Measurements from ENCODE around the gene DPP7. TPM values are rescaled to one million over a fixed set of nuclear protein-coding genes. Genes with fewer than 3 reads are reported as not detected.
A peak's percentile ranks its signal among the peaks of the same experiment; 100 is the strongest.
"Not testable (repeated sequence)": the region's sequence is repeated elsewhere in the genome, so short reads cannot be mapped to it uniquely, and the experiment has no call there.

The DPP7 gene
- total RNA-seq, 6 donors from 2014 or later = 108 to 394 (median 229) TPM

- peak in 1 of 2 donors; percentile 32 for DNase-seq
- Histone ChIP-seq H3K27me3 (peaks cover 0 to 3% (median 0%) of the 10 kb centered on the region in 4 donors), H3K27ac (peak overlapping the region; percentile 72 to 85 (median 84)), H3K4me1 (peaks cover 20 to 44% (median 32%) of the 10 kb centered on the region in 4 donors), H3K9me3 (peaks cover 0 to 8% (median 2%) of the 10 kb centered on the region in 4 donors), H3K36me3 (no peaks in the 10 kb centered on the region), H3K4me3 (peak overlapping the region in 3 of 4 donors; percentile 67 to 94 (median 83))
- no peak for ATAC-seq (ENCODE audit: low FRiP score in 2 of 2)
- 55 to 67% methylated on average over 19 of the region's 19 CpGs for WGBS, 2 donors
- TF ChIP-seq POLR2A (IDR thresholded peaks at IDR 0.05) = no peak
- no peak for TF ChIP-seq POLR2AphosphoS5 (IDR thresholded peaks at IDR 0.05)
- TF ChIP-seq CTCF (IDR thresholded peaks at IDR 0.05) = no peak
- no peak for TF ChIP-seq EP300 (IDR thresholded peaks at IDR 0.05)
Observed at GRCh38 chr9:137128158-137128861, 13.8 kb upstream of the DPP7 start.

GRCh38 chr9:137127301-137128157 is 13.0 kb upstream of the DPP7 start:
- H3K27ac ChIP-seq = peak overlapping the region; percentile 72 to 85 (median 84)
- H3K4me1 ChIP-seq = peaks cover 20 to 44% (median 32%) of the 10 kb centered on the region in 4 donors
- TF ChIP-seq EP300 (IDR thresholded peaks at IDR 0.05) = no peak
- peak in 1 of 2 donors; percentile 12 for TF ChIP-seq POLR2AphosphoS5 (IDR thresholded peaks at IDR 0.05)
- peak in 1 of 6 experiments; percentile 5 for TF ChIP-seq CTCF (IDR thresholded peaks at IDR 0.05)
- no peak for TF ChIP-seq POLR2A (IDR thresholded peaks at IDR 0.05)
- H3K36me3 ChIP-seq = no peaks in the 10 kb centered on the region
- peaks cover 0 to 3% (median 0%) of the 10 kb centered on the region in 4 donors for H3K27me3 ChIP-seq
- H3K9me3 ChIP-seq = peaks cover 0 to 8% (median 2%) of the 10 kb centered on the region in 4 donors
- H3K4me3 ChIP-seq = peak overlapping the region in 3 of 4 donors; percentile 30 to 94 (median 83)
- ATAC-seq (ENCODE audit: low FRiP score in 2 of 2) = peak in 1 of 2 donors; percentile 37
- peak; percentile 33 to 39 for DNase-seq
- WGBS, 2 donors = 9 to 13% methylated on average over 24 of the region's 24 CpGs

- Histone ChIP-seq H3K4me3 (peak overlapping the region in 3 of 4 donors; percentile 30 to 94 (median 83)), H3K36me3 (no peaks in the 10 kb centered on the region), H3K27ac (peak overlapping the region; percentile 70 to 85 (median 84)), H3K27me3 (peaks cover 0 to 3% (median 0%) of the 10 kb centered on the region in 4 donors), H3K9me3 (peaks cover 0 to 8% (median 2%) of the 10 kb centered on the region in 4 donors), H3K4me1 (peaks cover 20 to 45% (median 32%) of the 10 kb centered on the region in 4 donors)
- ATAC-seq (ENCODE audit: low FRiP score in 2 of 2) = no peak
- WGBS, 2 donors = 21 to 30% methylated on average over 3 of the region's 3 CpGs
- TF ChIP-seq CTCF (IDR thresholded peaks at IDR 0.05) (no peak), EP300 (IDR thresholded peaks at IDR 0.05) (no peak), POLR2A (IDR thresholded peaks at IDR 0.05) (no peak), POLR2AphosphoS5 (IDR thresholded peaks at IDR 0.05) (no peak)
- no peak for DNase-seq
Observed at GRCh38 chr9:137126786-137127185, 12.3 kb upstream of the DPP7 start.

- not testable (repeated sequence) for H3K4me3 ChIP-seq; DNase-seq; H3K27me3 ChIP-seq; H3K9me3 ChIP-seq; ATAC-seq (ENCODE audit: low FRiP score in 2 of 2); H3K27ac ChIP-seq; H3K36me3 ChIP-seq
- WGBS, 2 donors = 88 to 93% methylated on average over 5 of the region's 5 CpGs
- H3K4me1 ChIP-seq = peaks cover 20 to 34% (median 29%) of the 10 kb centered on the region in 4 donors
Observed at GRCh38 chr9:137123952-137124462, 9.5 kb upstream of the DPP7 start.

GRCh38 chr9:137123468-137123837 is 8.9 kb upstream of the DPP7 start:
- Histone ChIP-seq H3K27ac (no peak overlapping the region), H3K9me3 (no peaks in the 10 kb centered on the region), H3K36me3 (no peaks in the 10 kb centered on the region), H3K4me3 (no peak overlapping the region), H3K4me1 (peaks cover 17 to 29% (median 24%) of the 10 kb centered on the region in 4 donors), H3K27me3 (no peaks in the 10 kb centered on the region)
- DNase-seq (no peak), ATAC-seq (ENCODE audit: low FRiP score in 2 of 2) (no peak)
- WGBS, 2 donors = 71 to 76% methylated on average over 5 of the region's 5 CpGs
- TF ChIP-seq CTCF (IDR thresholded peaks at IDR 0.05) (no peak), POLR2AphosphoS5 (IDR thresholded peaks at IDR 0.05) (no peak), POLR2A (IDR thresholded peaks at IDR 0.05) (no peak), EP300 (IDR thresholded peaks at IDR 0.05) (no peak)

- not testable (repeated sequence) for H3K27me3 ChIP-seq, DNase-seq
- 84 to 88% methylated on average over 16 of the region's 16 CpGs for WGBS, 2 donors
Observed at GRCh38 chr9:137122796-137123467, 8.4 kb upstream of the DPP7 start.

More at GRCh38 chr9:137122796-137123467, 8.4 kb upstream of the DPP7 start:
- H3K4me3 ChIP-seq; H3K27ac ChIP-seq; ATAC-seq (ENCODE audit: low FRiP score in 2 of 2); H3K36me3 ChIP-seq; H3K9me3 ChIP-seq: not testable (repeated sequence)
- peaks cover 12 to 23% (median 19%) of the 10 kb centered on the region in 4 donors for H3K4me1 ChIP-seq

All from upper lobe of left lung (tissue), 6 donors.